ENCODE measurements around the gene DNAJB9.
"Not testable (repeated sequence)": the region's sequence is repeated elsewhere in the genome, so short reads cannot be mapped to it uniquely, and the experiment has no call there.

The DNAJB9 gene

GRCh38 chr7:108569381-108570145, at the start of gene DNAJB9, which contains the start of gene THAP5:
Gene DNAJB9 (plus strand): TSS chr7:108569874. CDS start chr7:108571727, 1,853 bp downstream.
Gene THAP5 (minus strand): TSS chr7:108569706. CDS start chr7:108569569, 137 bp downstream.
- no peaks in the 10 kb centered on the region for H3K9me3 ChIP-seq (ENCODE audit: control insufficient read depth, low read length)
- H3K9ac ChIP-seq (ENCODE audit: low read length): peak within 1 kb of the TSS; percentile 97
- H3K4me1 ChIP-seq (ENCODE audit: control insufficient read depth, insufficient read depth, low read length): peaks cover 7% of the 10 kb centered on the region
- H3K4me3 ChIP-seq (ENCODE audit: low read length): peak within 1 kb of the TSS; percentile 57
- H3K27me3 ChIP-seq (ENCODE audit: control insufficient read depth, insufficient read depth, low read length): no peaks in the 10 kb centered on the region
- H3K36me3 ChIP-seq (ENCODE audit: control insufficient read depth, insufficient read depth, low read length): no peaks in the 10 kb centered on the region

DNA sequence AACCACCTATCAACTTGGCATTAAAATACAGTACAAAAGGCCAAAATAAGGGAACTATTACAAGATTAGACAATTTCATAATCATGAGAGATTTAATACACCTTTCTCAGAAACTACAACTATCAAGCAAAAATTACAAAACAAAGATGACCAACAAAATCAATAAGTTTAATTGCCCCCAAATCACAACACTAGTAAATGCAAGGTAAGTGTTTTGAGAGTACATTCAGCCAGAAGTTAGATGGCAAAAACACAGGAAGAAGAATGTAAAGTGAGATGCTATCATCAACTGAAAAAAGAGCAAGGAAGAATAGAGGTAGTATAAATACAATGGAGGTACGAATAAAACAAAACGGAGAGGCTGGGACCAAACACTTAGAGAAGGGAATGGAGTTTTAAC, 46.9 kb upstream of the DNAJB9 start:
- Histone ChIP-seq H3K9me3 (ENCODE audit: control insufficient read depth, low read length) (no peaks in the 10 kb centered on the region), H3K27me3 (ENCODE audit: control insufficient read depth, insufficient read depth, low read length) (no peaks in the 10 kb centered on the region), H3K36me3 (ENCODE audit: control insufficient read depth, insufficient read depth, low read length) (no peaks in the 10 kb centered on the region), H3K4me3 (ENCODE audit: low read length) (no peak overlapping the region), H3K9ac (ENCODE audit: low read length) (no peak overlapping the region), H3K4me1 (ENCODE audit: control insufficient read depth, insufficient read depth, low read length) (peaks cover 17% of the 10 kb centered on the region)

- Histone ChIP-seq H3K4me1 (ENCODE audit: control insufficient read depth, insufficient read depth, low read length) (peaks cover 25% of the 10 kb centered on the region), H3K9ac (ENCODE audit: low read length) (peak overlapping the region; percentile 86), H3K36me3 (ENCODE audit: control insufficient read depth, insufficient read depth, low read length) (no peaks in the 10 kb centered on the region), H3K27me3 (ENCODE audit: control insufficient read depth, insufficient read depth, low read length) (no peaks in the 10 kb centered on the region), H3K4me3 (ENCODE audit: low read length) (peak overlapping the region; percentile 37), H3K9me3 (ENCODE audit: control insufficient read depth, low read length) (no peaks in the 10 kb centered on the region)
Observed at GRCh38 chr7:108525327-108525984, 44.2 kb upstream of the DNAJB9 start.

DNA sequence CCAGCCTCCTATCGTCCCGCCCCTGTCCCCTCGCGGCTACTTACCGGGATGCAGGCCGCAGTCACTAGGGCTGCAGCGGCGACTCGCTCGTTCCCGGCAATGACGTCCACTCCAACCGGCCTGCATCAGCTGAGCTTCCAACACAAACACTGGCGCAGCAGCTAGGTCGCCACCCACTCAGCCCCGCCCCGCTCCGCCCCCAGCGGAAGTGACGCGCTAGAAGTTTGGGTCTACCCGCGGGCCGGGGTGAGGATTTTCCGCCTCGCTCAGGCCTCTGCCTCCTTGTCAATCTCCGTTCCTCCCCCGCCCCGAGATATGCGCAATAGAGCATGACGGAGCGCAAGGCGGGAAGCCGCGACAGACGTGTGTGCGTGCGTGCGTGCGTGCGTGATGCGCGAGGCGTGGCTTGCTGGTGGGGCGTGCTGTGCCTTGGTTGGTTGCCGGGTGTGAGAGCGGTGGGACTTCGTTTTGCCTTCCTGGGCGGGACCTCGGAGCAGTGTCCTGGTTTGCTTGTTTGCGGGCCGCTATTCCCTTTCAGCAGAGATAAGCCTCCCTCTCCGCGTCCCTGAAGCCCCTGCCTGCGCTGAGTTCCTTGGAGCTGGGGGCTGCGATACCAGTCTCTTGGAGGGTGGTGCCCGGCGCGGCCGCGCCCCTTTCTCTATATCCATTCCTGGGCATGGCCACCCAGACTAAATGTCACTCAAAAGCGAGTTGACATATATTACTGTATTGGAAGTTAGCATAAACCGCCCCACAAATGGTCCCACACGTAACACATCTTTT, 43.5 kb upstream of the DNAJB9 start, which contains the start of gene PNPLA8:
TSS of gene PNPLA8 (minus strand) at position 151 of the 783 bp plus-strand sequence. CDS start 10,644 bp downstream, outside the sequence.
- Histone ChIP-seq H3K4me3 (ENCODE audit: low read length) (peak within 1 kb of the TSS; percentile 75), H3K36me3 (ENCODE audit: control insufficient read depth, insufficient read depth, low read length) (no peaks in the 10 kb centered on the region), H3K9ac (ENCODE audit: low read length) (peak within 1 kb of the TSS; percentile 86), H3K4me1 (ENCODE audit: control insufficient read depth, insufficient read depth, low read length) (peaks cover 25% of the 10 kb centered on the region), H3K27me3 (ENCODE audit: control insufficient read depth, insufficient read depth, low read length) (no peaks in the 10 kb centered on the region), H3K9me3 (ENCODE audit: control insufficient read depth, low read length) (no peaks in the 10 kb centered on the region)

DNA sequence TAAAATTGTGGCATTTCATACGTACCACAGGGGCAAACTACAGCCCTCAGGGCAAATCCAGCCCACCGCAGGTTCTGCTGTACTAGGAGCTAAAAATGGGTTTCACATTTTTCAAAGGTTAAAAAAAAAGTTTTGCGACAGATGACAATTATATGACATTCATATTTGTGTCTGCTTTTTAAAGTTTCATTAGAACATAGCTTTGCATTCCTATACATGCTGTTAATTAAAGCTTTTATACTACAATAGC, 43.0 kb upstream of the DNAJB9 start:
- H3K4me1 ChIP-seq (ENCODE audit: control insufficient read depth, insufficient read depth, low read length): peaks cover 25% of the 10 kb centered on the region
- H3K27me3 ChIP-seq (ENCODE audit: control insufficient read depth, insufficient read depth, low read length): no peaks in the 10 kb centered on the region
- H3K9me3 ChIP-seq (ENCODE audit: control insufficient read depth, low read length): no peaks in the 10 kb centered on the region
- H3K36me3 ChIP-seq (ENCODE audit: control insufficient read depth, insufficient read depth, low read length): no peaks in the 10 kb centered on the region
- H3K4me3 ChIP-seq (ENCODE audit: low read length): peak overlapping the region; percentile 75
- peak overlapping the region; percentile 85 for H3K9ac ChIP-seq (ENCODE audit: low read length)

DNA sequence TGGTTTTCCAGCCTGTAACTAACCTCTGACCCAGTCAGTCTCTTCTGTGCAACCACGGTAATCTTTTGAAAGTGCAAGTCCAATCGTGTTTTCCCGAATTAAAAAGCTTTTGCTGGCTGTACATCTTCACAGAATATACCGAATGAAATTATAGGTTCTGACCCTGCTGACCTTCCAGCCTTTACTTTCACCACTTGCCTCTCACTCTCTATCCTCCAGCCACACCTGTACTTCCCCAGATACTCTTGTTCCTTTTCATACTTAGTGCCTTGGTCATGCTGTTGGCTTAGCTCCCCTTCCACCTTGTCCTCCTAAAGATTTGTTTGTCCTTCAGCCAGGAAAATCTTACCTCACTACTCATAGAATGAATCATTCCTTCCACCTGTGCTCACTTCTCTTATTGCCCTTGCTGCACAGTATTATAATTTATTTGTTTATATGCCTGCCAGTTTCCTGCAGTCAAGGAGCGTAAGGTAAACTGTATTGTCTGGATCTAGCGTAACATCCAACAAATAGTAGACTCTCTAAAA, 41.4 kb upstream of the DNAJB9 start:
- no peak overlapping the region for H3K4me3 ChIP-seq (ENCODE audit: low read length)
- no peaks in the 10 kb centered on the region for H3K36me3 ChIP-seq (ENCODE audit: control insufficient read depth, insufficient read depth, low read length)
- H3K27me3 ChIP-seq (ENCODE audit: control insufficient read depth, insufficient read depth, low read length): no peaks in the 10 kb centered on the region
- H3K9ac ChIP-seq (ENCODE audit: low read length): no peak overlapping the region
- H3K4me1 ChIP-seq (ENCODE audit: control insufficient read depth, insufficient read depth, low read length): peaks cover 25% of the 10 kb centered on the region
- no peaks in the 10 kb centered on the region for H3K9me3 ChIP-seq (ENCODE audit: control insufficient read depth, low read length)

GRCh38 chr7:108529341-108529740, 40.3 kb upstream of the DNAJB9 start:
- peak overlapping the region; percentile 46 for H3K9ac ChIP-seq (ENCODE audit: low read length)
- H3K36me3 ChIP-seq (ENCODE audit: control insufficient read depth, insufficient read depth, low read length): no peaks in the 10 kb centered on the region
- H3K4me1 ChIP-seq (ENCODE audit: control insufficient read depth, insufficient read depth, low read length): peaks cover 19% of the 10 kb centered on the region
- H3K4me3 ChIP-seq (ENCODE audit: low read length): no peak overlapping the region
- no peaks in the 10 kb centered on the region for H3K27me3 ChIP-seq (ENCODE audit: control insufficient read depth, insufficient read depth, low read length)
- no peaks in the 10 kb centered on the region for H3K9me3 ChIP-seq (ENCODE audit: control insufficient read depth, low read length)

DNA sequence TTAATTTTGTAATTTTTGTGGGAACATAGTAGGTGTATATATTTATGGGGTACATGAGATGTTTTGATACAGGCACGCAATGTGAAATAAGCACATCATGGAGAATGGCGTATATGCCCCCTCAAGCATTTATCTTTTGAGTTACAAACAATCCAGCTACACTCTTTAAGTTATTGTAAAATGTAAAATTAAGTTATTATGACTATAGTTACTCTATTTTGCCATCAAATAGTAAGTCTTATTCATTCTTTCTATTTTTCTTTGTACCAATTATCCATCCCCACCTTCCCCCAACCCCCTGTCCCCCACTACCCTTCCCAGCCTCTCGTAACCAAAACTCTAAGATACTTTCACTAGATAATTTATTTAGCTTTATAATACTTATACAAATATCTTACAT, 36.0 kb upstream of the DNAJB9 start:
- Histone ChIP-seq H3K27me3 (ENCODE audit: control insufficient read depth, insufficient read depth, low read length) (no peaks in the 10 kb centered on the region), H3K9me3 (ENCODE audit: control insufficient read depth, low read length) (no peaks in the 10 kb centered on the region), H3K4me1 (ENCODE audit: control insufficient read depth, insufficient read depth, low read length) (peaks cover 5% of the 10 kb centered on the region), H3K36me3 (ENCODE audit: control insufficient read depth, insufficient read depth, low read length) (no peaks in the 10 kb centered on the region), H3K9ac (ENCODE audit: low read length) (no peak overlapping the region), H3K4me3 (ENCODE audit: low read length) (no peak overlapping the region)

DNA sequence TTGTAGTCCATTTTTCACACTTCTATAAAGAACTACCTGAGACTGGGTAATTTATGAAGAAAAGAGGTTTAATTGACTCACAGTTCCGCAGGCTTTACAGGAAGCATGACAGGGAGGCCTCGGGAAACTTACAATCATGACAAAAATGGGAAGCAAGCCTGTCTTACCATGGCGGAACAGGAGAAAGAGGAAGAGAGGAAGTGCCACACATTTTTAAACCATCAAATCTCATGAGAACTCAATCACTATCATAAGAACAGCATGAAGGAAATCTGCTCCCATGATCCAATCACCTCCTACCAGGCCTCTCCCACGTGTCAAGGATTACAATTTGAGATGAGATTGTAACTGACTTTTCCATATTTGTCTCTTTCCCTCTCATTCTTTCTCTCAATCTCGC, 34.4 kb upstream of the DNAJB9 start:
- no peak overlapping the region for H3K4me3 ChIP-seq (ENCODE audit: low read length)
- no peak overlapping the region for H3K9ac ChIP-seq (ENCODE audit: low read length)
- H3K27me3 ChIP-seq (ENCODE audit: control insufficient read depth, insufficient read depth, low read length): no peaks in the 10 kb centered on the region
- no peaks in the 10 kb centered on the region for H3K4me1 ChIP-seq (ENCODE audit: control insufficient read depth, insufficient read depth, low read length)
- no peaks in the 10 kb centered on the region for H3K36me3 ChIP-seq (ENCODE audit: control insufficient read depth, insufficient read depth, low read length)
- H3K9me3 ChIP-seq (ENCODE audit: control insufficient read depth, low read length): no peaks in the 10 kb centered on the region

GRCh38 chr7:108535744-108536143, 33.9 kb upstream of the DNAJB9 start:
- Histone ChIP-seq H3K4me1 (ENCODE audit: control insufficient read depth, insufficient read depth, low read length) (no peaks in the 10 kb centered on the region), H3K4me3 (ENCODE audit: low read length) (no peak overlapping the region), H3K9ac (ENCODE audit: low read length) (no peak overlapping the region), H3K27me3 (ENCODE audit: control insufficient read depth, insufficient read depth, low read length) (no peaks in the 10 kb centered on the region), H3K36me3 (ENCODE audit: control insufficient read depth, insufficient read depth, low read length) (no peaks in the 10 kb centered on the region), H3K9me3 (ENCODE audit: control insufficient read depth, low read length) (no peaks in the 10 kb centered on the region)

DNA sequence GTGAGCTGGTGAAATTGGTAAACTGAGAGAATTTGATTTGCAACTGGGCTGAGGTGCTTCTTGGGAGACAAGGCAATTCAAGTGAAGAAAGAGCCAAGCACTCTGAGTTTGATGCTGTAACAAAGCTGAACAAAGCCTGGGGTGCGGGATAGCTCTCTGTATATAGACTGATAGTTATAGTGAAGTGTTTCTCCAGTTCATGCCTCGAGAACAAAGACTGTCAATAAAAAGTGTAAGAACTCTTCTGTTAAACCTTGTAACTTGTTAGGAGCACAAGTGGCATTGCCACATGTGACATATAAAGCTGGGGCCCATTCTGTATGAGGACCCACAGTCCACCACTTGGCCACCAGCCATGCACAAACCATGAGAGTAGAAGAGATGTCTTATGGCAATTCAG, 32.4 kb upstream of the DNAJB9 start:
- H3K4me1 ChIP-seq (ENCODE audit: control insufficient read depth, insufficient read depth, low read length): no peaks in the 10 kb centered on the region
- no peak overlapping the region for H3K4me3 ChIP-seq (ENCODE audit: low read length)
- no peaks in the 10 kb centered on the region for H3K36me3 ChIP-seq (ENCODE audit: control insufficient read depth, insufficient read depth, low read length)
- no peaks in the 10 kb centered on the region for H3K27me3 ChIP-seq (ENCODE audit: control insufficient read depth, insufficient read depth, low read length)
- no peaks in the 10 kb centered on the region for H3K9me3 ChIP-seq (ENCODE audit: control insufficient read depth, low read length)
- no peak overlapping the region for H3K9ac ChIP-seq (ENCODE audit: low read length)

DNA sequence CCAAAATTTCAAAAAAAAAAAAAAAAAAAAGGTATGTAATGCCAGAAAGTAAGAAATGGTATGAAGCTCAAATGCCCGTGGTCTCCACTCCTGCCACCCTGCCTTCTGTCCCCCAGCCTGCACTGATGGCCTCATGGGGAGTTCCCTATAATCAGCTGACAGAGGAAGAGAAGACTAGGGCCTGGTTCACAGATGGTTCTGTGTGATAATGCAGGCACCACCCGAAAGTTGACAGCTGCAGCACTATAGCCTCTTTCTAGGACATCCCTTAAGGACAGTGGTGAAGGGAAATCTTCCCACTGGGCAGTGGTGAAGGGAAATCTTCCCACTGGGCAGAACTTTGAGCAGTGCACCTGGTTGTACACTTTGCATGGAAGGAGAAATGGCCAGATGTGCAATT, 31.4 kb upstream of the DNAJB9 start:
- H3K4me3 ChIP-seq (ENCODE audit: low read length); H3K4me1 ChIP-seq (ENCODE audit: control insufficient read depth, insufficient read depth, low read length); H3K9me3 ChIP-seq (ENCODE audit: control insufficient read depth, low read length); H3K36me3 ChIP-seq (ENCODE audit: control insufficient read depth, insufficient read depth, low read length); H3K27me3 ChIP-seq (ENCODE audit: control insufficient read depth, insufficient read depth, low read length); H3K9ac ChIP-seq (ENCODE audit: low read length): not testable (repeated sequence)
